ENCODE data around the gene PNMA6A.
"Not testable (repeated sequence)": the region's sequence is repeated elsewhere in the genome, so short reads cannot be mapped to it uniquely, and the experiment has no call there.

Gene PNMA6A

DNA sequence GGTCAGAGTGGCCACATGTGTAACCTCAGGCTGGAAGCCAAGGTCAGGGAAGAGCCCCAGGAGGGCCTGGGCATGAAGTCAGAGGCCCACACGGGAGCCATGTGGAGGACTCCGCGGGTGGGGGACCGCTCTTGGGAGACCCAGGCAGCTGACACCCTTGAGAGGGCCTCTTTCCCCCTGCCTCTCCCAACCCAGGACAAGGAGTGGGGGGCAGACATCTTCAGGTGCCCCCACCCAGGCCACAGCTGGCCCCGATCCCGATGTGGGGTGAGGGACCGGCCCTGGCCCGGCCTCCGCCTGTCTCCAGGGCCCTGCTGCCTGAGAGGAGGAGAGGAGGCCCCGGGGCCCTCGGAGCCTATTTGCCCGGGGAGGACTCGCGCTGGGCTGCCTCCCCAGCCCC is 3.1 kb downstream of the PNMA6A start:
- DNase-seq (ENCODE audit: low read depth in 3 of 3): no peak

DNA sequence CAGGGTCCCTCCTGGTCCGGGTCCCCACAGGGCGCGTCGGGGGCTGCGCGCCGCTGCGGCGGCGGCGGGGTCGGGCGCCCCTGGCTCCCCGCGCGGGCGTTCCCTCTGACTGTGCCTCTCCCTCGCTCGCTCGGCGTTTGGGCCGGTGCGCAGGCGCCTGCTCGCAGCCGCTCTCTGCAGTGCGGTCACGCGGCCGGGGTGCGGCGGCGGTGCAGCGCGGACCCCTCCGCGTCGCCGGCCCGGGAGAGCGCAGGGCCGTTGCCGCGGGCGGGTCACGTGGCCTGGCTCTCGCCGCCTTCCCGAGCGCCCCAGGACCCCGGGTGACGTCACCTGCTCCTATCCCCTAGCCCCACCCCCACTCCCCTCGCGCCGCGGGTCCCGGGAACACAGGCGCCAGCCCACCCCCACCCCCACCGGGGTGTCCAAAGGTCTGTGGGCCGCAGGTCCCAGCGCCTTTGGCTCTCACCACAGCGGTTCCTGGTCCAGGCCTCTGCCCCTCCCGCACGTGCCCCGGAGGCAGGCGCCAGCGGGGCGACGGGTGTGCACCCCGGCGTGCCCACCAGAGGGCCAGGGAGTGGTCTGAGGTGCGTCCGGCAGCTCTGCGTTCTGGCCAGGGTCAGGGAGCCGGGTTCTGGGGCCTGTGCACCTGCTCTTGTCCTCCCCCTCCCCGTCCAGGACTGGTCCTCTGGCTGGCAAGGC is 5.3 kb downstream of the PNMA6A start:
- DNase-seq (ENCODE audit: low read depth in 3 of 3): not testable (repeated sequence)

GRCh38 chrX:153083238-153083923 is 11.1 kb downstream of the PNMA6A start:
- not testable (repeated sequence) for DNase-seq (ENCODE audit: low read depth in 3 of 3)

DNA sequence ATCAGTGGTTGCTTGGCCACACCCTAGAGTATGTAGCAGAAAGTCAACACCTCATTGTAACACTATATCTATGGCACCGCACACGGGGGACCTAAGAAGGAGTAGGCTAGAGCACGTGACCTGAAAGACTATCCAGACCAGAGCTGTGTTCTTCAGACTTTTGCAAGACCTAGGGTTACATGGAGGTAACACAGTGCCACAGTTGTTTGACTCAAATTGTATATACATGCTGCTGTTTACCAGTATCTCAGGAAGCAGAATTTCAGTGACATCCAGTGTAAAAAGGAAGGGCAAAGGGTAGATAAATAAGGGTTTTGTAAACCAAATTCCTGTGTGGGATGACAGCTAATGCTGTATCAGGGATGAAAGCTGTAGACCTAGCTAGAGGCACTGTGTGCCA is 30.2 kb downstream of the PNMA6A start:
- DNase-seq (ENCODE audit: low read depth in 3 of 3): no peak

DNA sequence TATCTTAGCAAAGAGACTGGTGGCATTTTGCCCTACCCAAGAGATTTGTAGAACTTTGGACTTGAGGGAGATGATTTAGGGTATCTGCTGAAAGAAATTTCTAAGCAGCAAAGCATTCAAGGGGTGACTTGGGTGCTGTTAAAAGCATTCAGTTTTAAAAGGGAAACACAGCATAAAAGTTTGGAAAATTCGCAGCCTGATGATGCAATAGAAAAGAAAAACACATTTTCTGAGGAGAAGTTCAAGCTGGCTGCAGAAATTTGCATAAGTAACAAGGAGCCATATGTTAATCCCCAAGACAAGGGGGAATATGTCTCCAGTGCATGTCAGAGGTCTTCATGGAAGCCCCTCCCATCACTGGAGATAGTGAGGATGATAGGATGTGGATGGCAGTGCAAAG is 32.7 kb downstream of the PNMA6A start:
- DNase-seq (ENCODE audit: low read depth in 3 of 3): not testable (repeated sequence)

GRCh38 chrX:153106092-153106801 is 34.0 kb downstream of the PNMA6A start:
- DNase-seq (ENCODE audit: low read depth in 3 of 3): not testable (repeated sequence)

- not testable (repeated sequence) for DNase-seq (ENCODE audit: low read depth in 3 of 3)
Measured at GRCh38 chrX:153110735-153111134, 38.5 kb downstream of the PNMA6A start.

GRCh38 chrX:153113851-153114250 is 41.6 kb downstream of the PNMA6A start:
- DNase-seq (ENCODE audit: low read depth in 3 of 3): not testable (repeated sequence)

DNA sequence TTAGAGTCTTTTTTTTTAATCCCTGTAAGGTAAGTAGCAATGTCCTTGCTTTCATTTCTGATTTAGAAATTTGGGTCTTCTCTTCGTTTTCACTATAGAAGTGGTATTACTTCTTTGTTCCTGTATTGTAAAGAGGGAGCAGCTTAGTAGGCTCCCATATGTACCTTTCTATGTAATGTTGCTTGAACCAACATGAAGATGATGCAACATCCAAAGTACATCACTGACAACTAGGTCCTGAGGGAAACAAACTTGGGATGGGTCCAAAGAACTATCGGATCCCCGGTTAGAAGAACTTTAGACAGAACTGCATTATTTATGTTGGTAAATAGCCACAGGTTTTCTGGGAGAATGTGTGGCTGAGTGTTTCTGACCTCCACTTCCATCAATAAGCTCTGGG is 45.5 kb downstream of the PNMA6A start:
- not testable (repeated sequence) for DNase-seq (ENCODE audit: low read depth in 3 of 3)

DNA sequence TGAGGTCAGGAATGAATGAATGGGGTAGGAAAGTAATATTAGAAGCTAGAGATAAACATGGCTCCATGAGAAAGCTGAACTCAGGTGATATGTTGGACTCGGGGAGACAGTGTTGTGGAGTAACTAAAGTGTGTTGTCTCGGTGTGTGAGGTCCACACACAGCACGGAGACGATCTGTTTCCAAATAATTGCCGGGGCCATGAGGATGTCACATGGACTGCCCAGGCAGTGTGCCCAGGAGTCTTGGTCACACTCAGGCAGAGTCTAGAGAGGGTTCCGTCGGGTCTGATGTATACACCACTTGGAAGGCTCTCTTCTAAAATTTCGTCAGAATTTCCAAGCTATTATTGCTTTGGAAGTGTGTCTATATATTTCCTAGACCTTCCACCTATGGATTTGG is 48.0 kb downstream of the PNMA6A start:
- not testable (repeated sequence) for DNase-seq (ENCODE audit: low read depth in 3 of 3)

GRCh38 chrX:153123468-153123867 is 51.2 kb downstream of the PNMA6A start:
- DNase-seq (ENCODE audit: low read depth in 3 of 3): not testable (repeated sequence)

Measured in stimulated activated CD4-positive, alpha-beta T cell treated with anti-CD3 and anti-CD28 coated beads, TNF-alpha, amount 100 ng/mL, for 24 hours (primary cell).